OCI-LY3 (cell line): Measurements from ENCODE around the gene ERBB4.

Experiments used
- CTCF ChIP-seq: fragments of 200-600, 300-600 bp; sonication (generic); IDR thresholded peaks from 2 replicates; pipeline ENCODE4 v1.5.1; 2014; ENCODE audit warnings: antibody characterized with exemption, low read length, low read depth
- EZH2phosphoT487 ChIP-seq: fragments of 200-600 bp; shearing (Covaris generic); IDR thresholded peaks from 2 replicates; pipeline ENCODE4 v1.6.1; 2018; ENCODE audit warnings: antibody characterized with exemption, mixed run types, low read depth

- TF ChIP-seq CTCF (no peak), EZH2phosphoT487 (no peak)
Measured at GRCh38 chr2:211564441-211564840, 974.2 kb downstream of the ERBB4 start.
